Tibial nerve (tissue), 4 donors: Measurements from ENCODE around the gene TMEM144. TPM values are rescaled to one million over a fixed set of nuclear protein-coding genes. Genes with fewer than 3 reads are reported as not detected.

Experiments used
- DNase-seq, 2 donors: peaks; one replicate each; pipeline ENCODE4 v3.0.0-alpha.2; 2019; ENCODE audit warnings: low spot score in 2 of 2
- H3K27ac ChIP-seq, 4 donors: fragments of 200-600 bp; sonication (generic) in 3 of 4; one replicate each; pipeline ENCODE4 v1.5.1; 2017 to 2019; ENCODE audit warnings: mild to moderate bottlenecking in 1 of 4
- H3K27me3 ChIP-seq, 2 donors: fragments of 200-600 bp; sonication (generic) in 1 of 2; one replicate each; pipeline versions ENCODE4 v1.5.1 to v1.6.0; 2017 to 2019
- H3K36me3 ChIP-seq, 3 donors: fragments of 200-600 bp; sonication (generic); one replicate each; pipeline ENCODE4 v1.5.1; 2018 to 2019
- H3K4me1 ChIP-seq, 4 donors: fragments of 200-600 bp; sonication (generic) in 3 of 4; one replicate each; pipeline ENCODE4 v1.5.1; 2017 to 2019
- H3K4me3 ChIP-seq, 4 donors: fragments of 200-600 bp; sonication (generic) in 3 of 4; one replicate each; pipeline ENCODE4 v1.5.1; 2017 to 2019; ENCODE audit warnings: mild to moderate bottlenecking in 1 of 4, moderate library complexity in 1 of 4
- H3K9me3 ChIP-seq, 4 donors: fragments of 200-600 bp; sonication (generic) in 3 of 4; one replicate each; pipeline ENCODE4 v1.5.1; 2017 to 2019
- CTCF ChIP-seq, 5 experiments: fragments of 200-600 bp in 3 of 5; fragments of 450-650 bp in 2 of 5; sonication (generic) in 3 of 5; IDR thresholded peaks; one replicate each; pipeline ENCODE4 v1.5.1; 2016 to 2019; ENCODE audit warnings: antibody characterized with exemption in 5 of 5, mild to moderate bottlenecking in 3 of 5, moderate library complexity in 2 of 5
- EP300 ChIP-seq, 2 donors: sonication (generic); formaldehyde crosslinking; IDR thresholded peaks; one replicate each; pipeline ENCODE4 v1.6.1; 2017; ENCODE audit warnings: antibody characterized with exemption in 2 of 2, mild to moderate bottlenecking in 1 of 2
- POLR2A ChIP-seq, 2 donors: fragments of 450-650 bp; IDR thresholded peaks; one replicate each; pipeline ENCODE4 v1.6.1; 2017; ENCODE audit warnings: antibody characterized with exemption in 2 of 2, mild to moderate bottlenecking in 2 of 2, moderate library complexity in 2 of 2
- WGBS, 2 donors: methylation state at CpG; one replicate each; pipeline ENCODE4 v1.1.5; 2018; 5-methylcytosine and 5-hydroxymethylcytosine counted together
- total RNA-seq, 4 donors: library from RNA; depleted of rRNA; stranded (reverse); fragments of >200 nt; gene quantifications; one replicate each; pipeline ENCODE4 v1.1.0, GENCODE V29; 2016

The TMEM144 gene
- total RNA-seq, 4 donors from 2014 or later: 4.9 to 23.8 (median 9.0) TPM

GRCh38 chr4:158297866-158298265, 87.6 kb downstream of the TMEM144 start:
- Histone ChIP-seq H3K4me1 (no peaks in the 10 kb centered on the region), H3K4me3 (no peak overlapping the region), H3K27ac (no peak overlapping the region), H3K27me3 (no peaks in the 10 kb centered on the region), H3K36me3 (no peaks in the 10 kb centered on the region), H3K9me3 (peaks cover 0 to 11% (median 0%) of the 10 kb centered on the region in 4 donors)
- no peak for TF ChIP-seq POLR2A (IDR thresholded peaks at IDR 0.05)
- TF ChIP-seq EP300 (IDR thresholded peaks at IDR 0.05): no peak
- no peak for TF ChIP-seq CTCF (IDR thresholded peaks at IDR 0.05)
- WGBS, 2 donors: 79 to 83% methylated on average over 3 of the region's 3 CpGs
- DNase-seq: no peak

GRCh38 chr4:158299459-158300007, 89.2 kb downstream of the TMEM144 start:
- no peak for DNase-seq
- Histone ChIP-seq H3K27ac (no peak overlapping the region), H3K4me1 (no peaks in the 10 kb centered on the region), H3K36me3 (no peaks in the 10 kb centered on the region), H3K4me3 (no peak overlapping the region), H3K9me3 (peaks cover 0 to 5% (median 0%) of the 10 kb centered on the region in 4 donors), H3K27me3 (no peaks in the 10 kb centered on the region)
- 62 to 67% methylated on average over 4 of the region's 4 CpGs for WGBS, 2 donors
- no peak for TF ChIP-seq CTCF (IDR thresholded peaks at IDR 0.05)
- no peak for TF ChIP-seq EP300 (IDR thresholded peaks at IDR 0.05)
- TF ChIP-seq POLR2A (IDR thresholded peaks at IDR 0.05): no peak

- Histone ChIP-seq H3K27ac (no peak overlapping the region), H3K27me3 (no peaks in the 10 kb centered on the region), H3K9me3 (peaks cover 0 to 1% (median 0%) of the 10 kb centered on the region in 4 donors), H3K4me3 (no peak overlapping the region), H3K4me1 (no peaks in the 10 kb centered on the region), H3K36me3 (no peaks in the 10 kb centered on the region)
- WGBS, 2 donors: 55 to 62% methylated on average over 3 of the region's 3 CpGs
- TF ChIP-seq CTCF (IDR thresholded peaks at IDR 0.05) (no peak), EP300 (IDR thresholded peaks at IDR 0.05) (no peak), POLR2A (IDR thresholded peaks at IDR 0.05) (no peak)
- no peak for DNase-seq
These were observed 89.7 kb downstream of the TMEM144 start for GRCh38 chr4:158300012-158300411.

GRCh38 chr4:158302076-158302866, 92.0 kb downstream of the TMEM144 start:
- H3K4me1 ChIP-seq: no peaks in the 10 kb centered on the region
- no peak overlapping the region for H3K27ac ChIP-seq
- WGBS, 2 donors: 55 to 63% methylated on average over 2 of the region's 2 CpGs

More at GRCh38 chr4:158302076-158302866, 92.0 kb downstream of the TMEM144 start:
- Histone ChIP-seq H3K9me3 (no peaks in the 10 kb centered on the region), H3K27me3 (no peaks in the 10 kb centered on the region), H3K36me3 (no peaks in the 10 kb centered on the region), H3K4me3 (no peak overlapping the region)
- DNase-seq: no peak
- TF ChIP-seq POLR2A (IDR thresholded peaks at IDR 0.05) (no peak), CTCF (IDR thresholded peaks at IDR 0.05) (no peak), EP300 (IDR thresholded peaks at IDR 0.05) (no peak)
